Measurements from ENCODE around the gene ZW10.

GRCh38 chr11:113725407-113725806 is 48.1 kb downstream of the ZW10 start:
- no peak for TF ChIP-seq CTCF (IDR thresholded peaks at IDR 0.05)
- no peak for TF ChIP-seq EP300 (IDR thresholded peaks at IDR 0.05)
- TF ChIP-seq POLR2A (IDR thresholded peaks at IDR 0.05; ENCODE audit: low read depth): no peak
- no peak for TF ChIP-seq POLR2AphosphoS5 (IDR thresholded peaks at IDR 0.05)

All from esophagus muscularis mucosa (tissue), 4 donors.